Femur (tissue), 1 donor: ENCODE results near the gene KDELR3.

Source experiments
- DNase-seq: peaks from one replicate; pipeline ENCODE4 v3.0.0-alpha.2; 2017

KDELR3 gene

GRCh38 chr22:38467904-38468442 lies at the start of gene KDELR3:
Gene KDELR3, plus strand, starts transcription at chr22:38468096. Its CDS starts 138 bp downstream, at chr22:38468234.
- peak; percentile 80 for DNase-seq

- no peak for DNase-seq
These were observed 49.3 kb upstream of the KDELR3 start for GRCh38 chr22:38418589-38418988.

GRCh38 chr22:38419121-38419857 lies 48.6 kb upstream of the KDELR3 start:
- DNase-seq = no peak

- no peak for DNase-seq
These were observed 48.1 kb upstream of the KDELR3 start for GRCh38 chr22:38419858-38420160.

- no peak for DNase-seq
These were observed 47.2 kb upstream of the KDELR3 start for GRCh38 chr22:38420734-38421133.

- no peak for DNase-seq
These were observed 45.0 kb upstream of the KDELR3 start for GRCh38 chr22:38422611-38423511.

- DNase-seq = no peak
These were observed 44.1 kb upstream of the KDELR3 start for GRCh38 chr22:38423512-38424503.

- no peak for DNase-seq
These were observed 43.3 kb upstream of the KDELR3 start for GRCh38 chr22:38424525-38425080.

GRCh38 chr22:38426628-38427027 lies 41.3 kb upstream of the KDELR3 start:
- no peak for DNase-seq

GRCh38 chr22:38427465-38427864 lies 40.4 kb upstream of the KDELR3 start:
- DNase-seq = no peak

- no peak for DNase-seq
These were observed 40.0 kb upstream of the KDELR3 start for GRCh38 chr22:38427940-38428339.

- DNase-seq = no peak
These were observed 39.2 kb upstream of the KDELR3 start for GRCh38 chr22:38428714-38429113.

GRCh38 chr22:38429499-38430068 lies 38.3 kb upstream of the KDELR3 start:
- DNase-seq = peak; percentile 74

- DNase-seq = no peak
These were observed 36.5 kb upstream of the KDELR3 start for GRCh38 chr22:38431266-38432010.

GRCh38 chr22:38432264-38432663 lies 35.6 kb upstream of the KDELR3 start:
- DNase-seq = no peak

GRCh38 chr22:38433871-38434270 lies 34.0 kb upstream of the KDELR3 start:
- DNase-seq = no peak

- no peak for DNase-seq
These were observed 32.9 kb upstream of the KDELR3 start for GRCh38 chr22:38435010-38435409.

GRCh38 chr22:38435965-38436364 lies 31.9 kb upstream of the KDELR3 start:
- DNase-seq = no peak

- no peak for DNase-seq
These were observed 31.1 kb upstream of the KDELR3 start for GRCh38 chr22:38436629-38437395.

GRCh38 chr22:38437416-38437815 lies 30.5 kb upstream of the KDELR3 start:
- DNase-seq = no peak
